Measurements from ENCODE around the gene ZIC4.

ZIC4 gene

GRCh38 chr3:147417551-147418295 lies 11.4 kb upstream of the ZIC4 start:
- no peak for DNase-seq

- no peak for DNase-seq
These were observed 10.6 kb upstream of the ZIC4 start for GRCh38 chr3:147416931-147417330.

GRCh38 chr3:147415874-147416273 lies 9.5 kb upstream of the ZIC4 start:
- DNase-seq, result no peak

DNA sequence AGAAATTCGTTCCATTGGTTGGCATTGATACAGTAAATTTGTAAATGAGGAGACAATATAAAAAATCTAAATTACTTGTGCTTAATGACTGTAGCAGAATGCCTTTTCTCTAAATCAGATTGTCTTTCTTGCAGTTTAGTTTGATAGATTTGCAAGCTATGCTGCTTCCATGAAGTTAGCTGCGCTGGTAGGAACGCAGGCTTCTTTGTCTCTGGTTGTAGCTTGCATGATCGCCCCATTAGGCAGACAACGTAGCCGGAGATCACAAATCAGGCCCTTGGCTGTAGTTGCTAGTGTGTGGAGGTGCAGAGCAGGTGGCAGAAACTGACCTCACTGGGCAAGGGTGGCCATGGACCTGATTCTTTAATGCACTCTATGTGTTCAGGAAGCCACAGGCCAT lies 8.9 kb upstream of the ZIC4 start:
- DNase-seq, result no peak

DNA sequence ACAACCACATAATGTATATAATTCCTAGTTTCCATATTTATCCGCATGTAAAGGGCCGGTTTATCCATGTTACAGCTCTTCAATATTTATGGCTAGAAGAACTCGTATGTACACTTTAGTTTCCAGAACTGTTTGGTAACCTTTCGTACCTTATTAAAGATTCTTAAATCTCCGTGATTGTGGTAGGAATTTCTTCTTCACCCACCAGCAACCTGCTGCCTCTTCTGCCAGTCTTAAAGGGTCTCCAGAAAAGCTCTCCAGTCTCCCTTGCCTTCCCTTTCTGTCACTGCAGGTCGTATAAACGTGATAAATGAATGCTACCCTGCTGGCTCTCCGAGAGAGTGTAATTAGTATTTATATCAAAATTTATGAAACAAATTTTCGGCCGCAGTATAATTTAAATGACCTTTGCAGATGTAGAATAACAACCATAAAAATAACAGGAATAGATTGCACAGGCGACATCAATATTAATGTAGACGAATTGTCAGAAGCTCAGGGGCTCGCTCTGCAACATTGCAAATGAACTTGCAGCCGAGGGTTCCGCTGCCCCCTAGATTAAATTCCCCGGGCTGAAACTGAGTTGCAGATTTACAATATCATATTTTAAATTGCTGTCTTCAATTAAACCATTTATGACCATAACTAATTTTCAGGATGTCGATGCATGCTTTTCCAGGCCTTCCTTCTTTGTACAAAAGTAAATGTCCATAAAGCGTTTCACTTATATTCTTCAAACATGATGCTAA lies 8.2 kb upstream of the ZIC4 start:
- DNase-seq, result no peak

GRCh38 chr3:147413686-147414389 lies 7.5 kb upstream of the ZIC4 start:
- no peak for DNase-seq

- no peak for DNase-seq
These were observed 6.8 kb upstream of the ZIC4 start for GRCh38 chr3:147412917-147413685.

- DNase-seq, result no peak
These were observed 6.0 kb upstream of the ZIC4 start for GRCh38 chr3:147412261-147412916.

DNA sequence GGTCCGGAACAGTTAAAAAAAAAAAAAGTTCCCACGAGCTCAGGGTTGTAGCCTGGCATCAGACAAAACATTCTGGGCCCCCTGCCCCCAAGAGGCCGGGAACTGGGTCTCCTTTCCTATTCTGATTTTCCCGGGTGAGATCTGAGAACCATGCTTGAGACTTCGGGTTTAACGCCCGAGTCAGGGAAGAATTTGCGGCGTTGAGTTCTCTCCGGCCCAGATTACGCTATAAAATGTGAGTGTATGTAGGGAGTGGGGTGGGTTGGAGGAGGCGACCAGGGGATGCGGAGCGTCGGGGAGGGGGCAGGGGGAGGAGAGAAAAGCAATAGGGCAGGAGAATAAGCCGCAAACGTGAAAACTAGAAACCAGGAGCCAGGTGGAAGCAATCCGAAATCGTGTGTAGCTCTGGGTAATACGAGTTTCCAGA lies 5.5 kb upstream of the ZIC4 start:
- DNase-seq, result no peak

- DNase-seq, result no peak
These were observed 5.0 kb upstream of the ZIC4 start for GRCh38 chr3:147411238-147411814.

GRCh38 chr3:147410526-147411237 lies 4.3 kb upstream of the ZIC4 start:
- no peak for DNase-seq

- DNase-seq, result no peak
These were observed 3.8 kb upstream of the ZIC4 start for GRCh38 chr3:147410116-147410525.

DNA sequence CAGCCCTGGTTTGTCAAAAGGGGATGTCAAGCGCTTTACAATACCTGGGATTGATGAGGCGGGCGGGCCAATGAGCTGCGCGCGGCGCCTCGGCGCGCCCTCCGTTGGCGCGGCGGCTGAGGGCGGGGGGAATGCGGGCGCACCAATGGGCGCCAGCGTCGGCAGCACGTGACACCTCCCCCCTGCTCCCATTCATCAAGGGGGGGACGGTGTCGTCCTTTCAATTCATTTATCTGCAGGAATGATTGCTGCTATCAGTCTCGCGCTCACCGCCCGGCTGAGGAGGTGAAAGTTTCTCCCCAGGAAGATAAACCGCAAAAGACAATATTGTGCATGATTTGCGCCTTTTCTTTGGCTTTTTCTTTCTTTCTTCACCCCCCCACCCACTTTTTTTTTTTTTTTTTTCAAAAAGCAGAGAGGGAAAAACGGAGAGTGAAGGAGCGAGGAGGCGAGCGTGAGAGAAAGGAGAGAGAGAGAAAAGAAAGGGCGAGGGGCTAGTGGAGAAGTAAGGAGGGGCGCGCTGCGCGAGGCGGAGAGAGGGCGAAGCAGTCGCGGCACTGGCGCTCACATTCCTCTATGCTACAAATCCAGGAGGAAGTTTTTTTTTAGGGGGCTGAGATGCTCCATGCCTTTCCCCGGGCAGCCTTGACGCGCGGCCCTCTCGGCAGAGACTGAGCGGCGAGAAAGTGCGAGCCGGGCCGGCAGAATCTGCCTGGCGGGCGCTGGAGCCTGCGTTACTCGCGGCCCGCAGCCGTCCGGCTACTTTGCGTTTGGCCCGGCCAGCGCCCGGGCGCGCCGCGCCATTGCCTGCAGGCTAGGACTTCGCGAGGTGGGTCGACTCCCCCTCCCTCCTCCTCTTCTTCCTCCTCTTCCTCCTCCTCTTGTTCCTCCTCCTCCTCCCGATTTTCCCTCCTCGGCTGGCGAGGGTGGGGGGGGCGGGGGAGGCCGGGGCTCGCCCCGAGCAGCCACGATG lies 3.1 kb upstream of the ZIC4 start, which contains the start of gene ZIC1:
TSS of gene ZIC1 (plus strand) at position 223 of the 973 bp plus-strand sequence. CDS start at position 971, 748 bp downstream.
- no peak for DNase-seq

DNA sequence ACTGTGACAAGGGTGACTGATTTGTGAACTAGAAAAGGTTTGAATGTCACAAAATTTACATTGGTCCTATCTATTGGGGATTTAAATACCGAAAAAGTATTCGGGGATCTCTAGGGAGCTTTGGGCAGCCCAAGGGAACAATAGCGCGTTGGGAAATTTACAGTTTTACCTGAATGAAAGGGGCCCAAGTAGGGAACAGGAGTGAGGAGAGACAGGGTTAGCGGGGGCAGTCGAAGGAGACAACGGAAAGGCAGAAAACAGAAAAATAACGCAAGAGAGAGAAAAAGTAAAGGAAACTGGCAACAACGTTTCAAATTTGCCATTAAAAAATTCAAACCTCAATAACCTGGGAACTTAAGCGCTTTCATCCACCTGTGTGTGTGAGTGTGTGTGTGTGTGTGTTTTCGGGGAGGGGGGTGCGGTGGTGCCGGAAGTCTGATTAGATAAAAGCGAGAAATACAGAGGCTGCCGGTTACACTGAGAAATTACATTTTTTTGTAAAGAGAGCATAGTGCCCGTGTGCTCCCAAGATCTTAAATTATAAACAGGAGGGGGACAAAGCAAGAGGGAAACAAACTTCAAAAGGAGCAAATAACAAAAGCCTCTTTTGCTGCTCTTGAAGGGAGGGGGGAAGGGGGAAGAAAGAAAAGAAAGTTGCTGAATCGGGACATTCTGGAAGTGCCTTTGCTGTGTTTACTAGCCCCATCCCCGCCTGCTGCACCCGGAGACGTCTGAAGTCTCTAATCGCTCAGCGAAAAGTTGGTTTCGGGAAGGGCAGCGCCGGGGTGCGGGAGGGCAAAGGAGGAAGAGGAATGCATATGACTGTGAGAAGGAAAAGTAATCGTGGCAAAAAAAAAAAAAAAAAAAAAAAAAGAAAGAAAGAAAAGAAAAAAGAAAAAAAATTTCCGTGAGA lies 2.1 kb upstream of the ZIC4 start:
- no peak for DNase-seq

DNA sequence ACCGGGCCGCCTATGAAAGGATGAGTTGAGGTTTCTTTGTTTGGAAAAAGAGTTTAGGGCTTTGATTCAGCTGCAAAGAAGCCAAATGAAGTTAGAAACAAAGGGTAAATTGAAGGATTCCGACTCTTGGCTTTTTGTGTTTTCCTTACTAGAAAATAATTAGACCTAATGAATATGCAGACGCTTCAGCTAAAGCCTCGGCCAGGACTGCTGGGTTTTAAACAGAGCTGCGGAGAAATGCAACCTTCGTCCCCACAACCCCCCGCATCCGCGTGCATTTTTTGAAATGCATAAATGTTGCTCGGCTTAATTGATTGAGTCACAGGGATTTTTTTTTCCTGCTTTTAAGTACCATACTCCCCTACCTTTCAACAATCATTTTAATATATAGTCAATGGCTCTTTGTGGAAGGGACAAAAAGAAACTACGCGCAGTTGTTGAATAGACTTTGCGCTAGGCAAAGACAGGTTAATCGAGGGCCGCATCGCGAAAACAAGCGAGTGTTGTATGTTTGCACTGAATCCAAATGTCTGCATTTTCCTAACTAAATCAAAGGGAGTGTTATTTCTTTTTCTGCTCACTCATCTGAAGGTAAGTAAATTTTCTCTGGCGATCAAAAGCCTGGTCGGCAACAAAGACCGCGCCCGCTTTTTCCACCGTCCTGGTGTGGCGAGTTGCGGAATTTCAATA lies 1.3 kb upstream of the ZIC4 start:
- DNase-seq, result no peak

GRCh38 chr3:147407114-147407497 lies 763 bp upstream of the ZIC4 start:
- no peak for DNase-seq

DNA sequence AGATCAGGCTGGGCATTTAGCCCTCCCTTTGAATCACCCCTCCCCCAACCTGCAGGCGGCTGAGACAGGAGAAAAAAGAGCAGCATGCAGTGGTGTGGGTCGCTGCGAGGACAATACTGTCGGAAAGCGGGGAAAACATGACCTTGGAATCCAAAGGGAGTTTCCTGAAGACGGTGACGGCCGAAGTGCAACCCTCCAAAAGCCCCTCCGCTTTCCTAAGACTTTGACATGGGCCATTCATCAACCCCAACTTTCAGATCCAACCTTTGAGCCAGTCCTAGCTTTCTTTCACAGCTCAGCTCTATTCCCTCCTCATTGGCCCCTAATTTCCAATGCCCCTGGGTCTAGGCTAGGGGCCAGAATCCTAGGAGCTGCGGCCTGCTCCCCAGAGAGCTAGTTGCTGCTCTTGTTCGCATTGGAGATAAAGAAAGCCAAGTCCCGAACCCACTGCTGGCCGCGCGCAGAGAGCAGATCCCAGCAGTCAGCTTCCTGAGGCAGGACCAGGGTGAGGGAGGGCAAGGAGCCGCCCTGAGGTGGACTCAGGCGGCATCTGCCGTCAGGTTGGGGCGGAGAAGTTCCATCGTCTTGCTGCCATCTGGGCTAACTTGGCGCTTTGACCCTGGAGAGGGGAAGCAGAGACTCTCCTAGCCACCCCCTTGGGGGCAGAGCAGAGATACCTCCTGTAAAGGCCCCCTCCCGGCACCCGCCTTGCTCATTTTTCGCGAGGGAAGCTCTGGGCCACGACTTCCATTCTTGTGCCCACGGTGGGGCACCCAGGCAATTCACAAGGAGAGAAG lies 914 bp downstream of the ZIC4 start:
- DNase-seq, result no peak

Measured in DMS153 (cell line).